Measurements from ENCODE around the gene ARL4C. TPM values are rescaled to one million over a fixed set of nuclear protein-coding genes. Genes with fewer than 3 reads are reported as not detected.

The ARL4C gene
- total and polyA plus RNA-seq, 2 of the 8 experiments (the other 6 are each of a cell fraction or from before 2014, with no cell fraction given): 7.0 to 16.9 TPM

- TF ChIP-seq BRCA1 (IDR thresholded peaks at IDR 0.05; ENCODE audit: low read depth, low read length) (no peak), TAF1 (IDR thresholded peaks at IDR 0.05; ENCODE audit: low read depth, low read length) (no peak), GTF2F1 (IDR thresholded peaks at IDR 0.05; ENCODE audit: borderline replicate concordance, low read depth, low read length) (no peak), CREB1 (IDR thresholded peaks at IDR 0.05) (no peak), BACH1 (IDR thresholded peaks at IDR 0.05; ENCODE audit: low read length) (no peak)
These were observed 17.4 kb downstream of the ARL4C start (continued) for GRCh38 chr2:234479465-234479864.
